Progenitor cell of endocrine pancreas (in vitro differentiated cells): ENCODE results near the gene TTLL1. TPM values are rescaled to one million over a fixed set of nuclear protein-coding genes. Genes with fewer than 3 reads are reported as not detected.

ENCODE experiments used
- DNase-seq: peaks from one replicate; pipeline ENCODE4 v3.0.0; 2021; ENCODE audit warnings: low spot score; ENCODE audit not compliant: unreplicated experiment
- H3K27ac Mint-ChIP-seq: 2 replicates; pipeline ENCODE4 v1.8.0; 2021; ENCODE audit warnings: mild to moderate bottlenecking, moderate library complexity, mixed read lengths
- H3K27me3 Mint-ChIP-seq: 2 replicates; pipeline ENCODE4 v1.8.0; 2021; ENCODE audit warnings: mixed read lengths
- H3K36me3 Mint-ChIP-seq: 2 replicates; pipeline ENCODE4 v1.8.0; 2022; ENCODE audit warnings: mixed read lengths; ENCODE audit not compliant: insufficient read depth
- H3K4me1 Mint-ChIP-seq: 2 replicates; pipeline ENCODE4 v1.8.0; 2021; ENCODE audit warnings: low read depth, mixed read lengths
- H3K4me3 Mint-ChIP-seq: 2 replicates; pipeline ENCODE4 v1.8.0; 2021; ENCODE audit warnings: low read depth, mild to moderate bottlenecking, moderate library complexity, mixed read lengths
- H3K9me3 Mint-ChIP-seq: 2 replicates; pipeline ENCODE4 v1.8.0; 2021; ENCODE audit warnings: low read depth, mixed read lengths
- total RNA-seq: library from RNA; stranded (reverse); gene quantifications from 2 replicates; pipeline ENCODE4 v1.2.1, GENCODE V29; 2021
- TF ChIP-seq, protein P1 (sequence below): fragments of 200-600 bp; sonication (generic); IDR thresholded peaks from one replicate; pipeline ENCODE4 v1.5.0; 2021; ENCODE audit warnings: antibody characterized with exemption, mild to moderate bottlenecking; ENCODE audit not compliant: unreplicated experiment

TTLL1 gene
- total RNA-seq, 1 donor from 2014 or later, result 11.9 TPM

DNA sequence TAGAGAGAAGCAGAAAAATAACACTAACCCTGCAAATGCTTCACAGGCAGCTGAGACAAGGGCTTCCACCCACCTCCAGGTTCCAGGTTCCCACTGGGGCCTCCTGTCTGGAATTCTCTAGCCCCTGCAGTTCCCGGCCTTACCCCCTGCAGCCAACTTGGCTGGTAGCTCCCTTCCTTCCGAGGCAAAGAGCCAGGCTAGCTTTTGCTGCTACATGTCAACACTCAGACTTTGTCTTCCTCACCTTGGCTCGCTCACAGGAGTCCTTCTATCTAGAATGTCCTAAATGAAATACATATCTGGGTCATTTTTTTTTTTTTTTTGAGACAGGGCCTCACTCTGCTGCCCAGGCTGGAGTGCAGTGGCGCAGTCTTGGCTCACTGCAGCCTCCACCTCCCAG, 9.9 kb upstream of the TTLL1 start:
- TF ChIP-seq, protein P1, sequence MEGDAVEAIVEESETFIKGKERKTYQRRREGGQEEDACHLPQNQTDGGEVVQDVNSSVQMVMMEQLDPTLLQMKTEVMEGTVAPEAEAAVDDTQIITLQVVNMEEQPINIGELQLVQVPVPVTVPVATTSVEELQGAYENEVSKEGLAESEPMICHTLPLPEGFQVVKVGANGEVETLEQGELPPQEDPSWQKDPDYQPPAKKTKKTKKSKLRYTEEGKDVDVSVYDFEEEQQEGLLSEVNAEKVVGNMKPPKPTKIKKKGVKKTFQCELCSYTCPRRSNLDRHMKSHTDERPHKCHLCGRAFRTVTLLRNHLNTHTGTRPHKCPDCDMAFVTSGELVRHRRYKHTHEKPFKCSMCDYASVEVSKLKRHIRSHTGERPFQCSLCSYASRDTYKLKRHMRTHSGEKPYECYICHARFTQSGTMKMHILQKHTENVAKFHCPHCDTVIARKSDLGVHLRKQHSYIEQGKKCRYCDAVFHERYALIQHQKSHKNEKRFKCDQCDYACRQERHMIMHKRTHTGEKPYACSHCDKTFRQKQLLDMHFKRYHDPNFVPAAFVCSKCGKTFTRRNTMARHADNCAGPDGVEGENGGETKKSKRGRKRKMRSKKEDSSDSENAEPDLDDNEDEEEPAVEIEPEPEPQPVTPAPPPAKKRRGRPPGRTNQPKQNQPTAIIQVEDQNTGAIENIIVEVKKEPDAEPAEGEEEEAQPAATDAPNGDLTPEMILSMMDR, result no peak
- Mint-ChIP-seq H3K27ac (no peak overlapping the region), H3K27me3 (peaks cover 8% of the 10 kb centered on the region), H3K4me3 (no peak overlapping the region), H3K4me1 (peaks cover 8% of the 10 kb centered on the region), H3K9me3 (peaks cover 7% of the 10 kb centered on the region), H3K36me3 (peaks cover 2% of the 10 kb centered on the region)
- DNase-seq, result no peak

- Mint-ChIP-seq H3K27me3 (peaks cover 8% of the 10 kb centered on the region), H3K4me1 (peaks cover 1% of the 10 kb centered on the region), H3K27ac (no peak overlapping the region), H3K4me3 (no peak overlapping the region), H3K9me3 (peaks cover 7% of the 10 kb centered on the region), H3K36me3 (peaks cover 2% of the 10 kb centered on the region)
- TF ChIP-seq, protein P1, result no peak
- no peak for DNase-seq
These were observed 9.2 kb upstream of the TTLL1 start for GRCh38 chr22:43098356-43098755.

GRCh38 chr22:43096420-43096819, 7.2 kb upstream of the TTLL1 start:
- Mint-ChIP-seq H3K27ac (no peak overlapping the region), H3K36me3 (peaks cover 2% of the 10 kb centered on the region), H3K4me3 (no peak overlapping the region), H3K4me1 (no peaks in the 10 kb centered on the region), H3K27me3 (peaks cover 4% of the 10 kb centered on the region), H3K9me3 (peaks cover 7% of the 10 kb centered on the region)
- TF ChIP-seq, protein P1, result no peak
- DNase-seq, result no peak

DNA sequence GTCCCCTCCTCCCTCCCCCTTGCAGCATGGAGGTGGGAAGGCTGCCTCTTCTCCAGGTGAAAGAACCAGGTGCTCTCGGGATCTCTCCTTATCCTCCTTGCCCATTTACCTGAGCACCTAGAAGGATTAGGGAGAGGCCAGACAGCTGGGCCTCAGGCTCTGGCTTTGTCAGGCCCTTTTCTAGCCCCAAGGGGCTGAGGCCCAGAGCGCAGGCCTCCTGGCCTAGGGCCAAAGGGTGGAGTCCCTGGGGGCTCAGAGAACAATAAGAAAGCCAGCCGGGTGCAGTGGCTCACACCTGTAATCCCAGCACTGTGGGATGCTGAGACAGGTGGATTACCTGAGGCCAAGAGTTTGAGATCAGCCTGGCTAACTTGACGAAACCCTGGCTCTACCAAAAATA, 5.4 kb upstream of the TTLL1 start:
- Mint-ChIP-seq H3K27ac (no peak overlapping the region), H3K36me3 (peaks cover 2% of the 10 kb centered on the region), H3K27me3 (no peaks in the 10 kb centered on the region), H3K9me3 (peaks cover 7% of the 10 kb centered on the region), H3K4me1 (no peaks in the 10 kb centered on the region), H3K4me3 (no peak overlapping the region)
- DNase-seq, result no peak
- TF ChIP-seq, protein P1, result no peak

DNA sequence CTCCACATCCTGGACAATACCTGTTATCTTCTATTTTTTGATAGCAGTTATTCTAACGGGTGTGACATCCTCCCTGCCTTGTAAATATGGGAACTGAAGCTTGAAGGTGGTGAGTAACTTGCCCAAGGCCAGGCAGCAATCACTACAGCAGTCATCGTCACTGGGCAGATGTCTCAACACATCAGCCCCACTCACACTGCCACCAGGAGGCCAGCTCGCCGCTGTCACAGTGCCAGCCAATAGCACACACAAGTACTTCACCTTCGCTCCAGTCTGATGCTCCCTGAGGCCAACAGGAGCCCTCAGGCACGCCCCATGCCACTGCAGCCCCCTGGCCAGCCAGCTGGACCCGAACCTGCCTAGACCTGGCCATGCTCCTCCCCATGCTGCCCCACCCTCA, 4.9 kb upstream of the TTLL1 start:
- Mint-ChIP-seq H3K27me3 (no peaks in the 10 kb centered on the region), H3K4me1 (no peaks in the 10 kb centered on the region), H3K36me3 (peaks cover 2% of the 10 kb centered on the region), H3K9me3 (peaks cover 7% of the 10 kb centered on the region), H3K27ac (no peak overlapping the region), H3K4me3 (no peak overlapping the region)
- TF ChIP-seq, protein P1, result no peak
- no peak for DNase-seq
